DOHH2 (cell line): ENCODE measurements around the gene SOD1.

Source experiments
- CTCF ChIP-seq: fragments of 200-600 bp; sonication (generic); IDR thresholded peaks from one replicate; pipeline ENCODE4 v1.5.1; 2014; ENCODE audit warnings: antibody characterized with exemption, mild to moderate bottlenecking, low read depth, low read length; ENCODE audit not compliant: poor library complexity, severe bottlenecking
- EZH2phosphoT487 ChIP-seq: fragments of 200-600 bp; sonication (generic); IDR thresholded peaks from 2 replicates; pipeline ENCODE4 v1.6.1; 2017; ENCODE audit warnings: borderline replicate concordance, mild to moderate bottlenecking, antibody characterized with exemption, low read length, moderate library complexity, mixed read lengths

GRCh38 chr21:31650930-31651329 is 8.6 kb upstream of the SOD1 start:
- no peak for TF ChIP-seq CTCF
- no peak for TF ChIP-seq EZH2phosphoT487
